ENCODE results near the gene SLC6A17.

Gene SLC6A17

GRCh38 chr1:110136911-110137310 lies 13.4 kb upstream of the SLC6A17 start:
- peak; percentile 18 for DNase-seq

- DNase-seq = no peak
These were observed 11.3 kb upstream of the SLC6A17 start for GRCh38 chr1:110138956-110139355.

- DNase-seq = no peak
These were observed 5.9 kb upstream of the SLC6A17 start for GRCh38 chr1:110144366-110144765.

- no peak for DNase-seq
These were observed 1.3 kb upstream of the SLC6A17 start for GRCh38 chr1:110148961-110149360.

GRCh38 chr1:110151175-110151669 lies 928 bp downstream of the SLC6A17 start:
- no peak for DNase-seq

GRCh38 chr1:110152133-110152785 lies 2.0 kb downstream of the SLC6A17 start:
- no peak for DNase-seq

- DNase-seq = no peak
These were observed 3.2 kb downstream of the SLC6A17 start for GRCh38 chr1:110153407-110153950.

GRCh38 chr1:110155878-110156522 lies 5.7 kb downstream of the SLC6A17 start:
- peak; percentile 28 for DNase-seq

- no peak for DNase-seq
These were observed 8.0 kb downstream of the SLC6A17 start for GRCh38 chr1:110158261-110158660.

GRCh38 chr1:110159168-110159567 lies 8.9 kb downstream of the SLC6A17 start:
- DNase-seq = no peak

GRCh38 chr1:110160538-110161100 lies 10.3 kb downstream of the SLC6A17 start:
- no peak for DNase-seq

- no peak for DNase-seq
These were observed 10.9 kb downstream of the SLC6A17 start for GRCh38 chr1:110161165-110161564.

GRCh38 chr1:110161849-110162248 lies 11.6 kb downstream of the SLC6A17 start:
- no peak for DNase-seq

GRCh38 chr1:110163591-110163990 lies 13.3 kb downstream of the SLC6A17 start:
- no peak for DNase-seq

- no peak for DNase-seq
These were observed 14.5 kb downstream of the SLC6A17 start for GRCh38 chr1:110164725-110165350.

GRCh38 chr1:110165761-110166231 lies 15.5 kb downstream of the SLC6A17 start:
- no peak for DNase-seq

- DNase-seq = no peak
These were observed 16.6 kb downstream of the SLC6A17 start for GRCh38 chr1:110166861-110167260.

- DNase-seq = no peak
These were observed 20.8 kb downstream of the SLC6A17 start for GRCh38 chr1:110170766-110171733.

- no peak for DNase-seq
These were observed 21.7 kb downstream of the SLC6A17 start for GRCh38 chr1:110172001-110172400.

- DNase-seq = no peak
These were observed 23.3 kb downstream of the SLC6A17 start for GRCh38 chr1:110173466-110174105.

- no peak for DNase-seq
These were observed 24.7 kb downstream of the SLC6A17 start for GRCh38 chr1:110174961-110175360.
